HepG2 (cell line): ENCODE results near the gene SNX9. TPM values are rescaled to one million over a fixed set of nuclear protein-coding genes. Genes with fewer than 3 reads are reported as not detected.

Experiments
- BRD4 ChIP-seq: sonication (generic); formaldehyde crosslinking; IDR thresholded peaks from 2 replicates; pipeline ENCODE4 v1.4.0; 2020; ENCODE audit warnings: missing genetic modification reagents
- CBX1 ChIP-seq: IDR thresholded peaks from one replicate; pipeline ENCODE4 v1.6.1; 2016; ENCODE audit warnings: antibody characterized with exemption, low read depth
- DDIT3 ChIP-seq: sonication (generic); formaldehyde crosslinking; IDR thresholded peaks from 2 replicates; pipeline ENCODE4 v1.4.0; 2020; ENCODE audit warnings: mild to moderate bottlenecking, missing genetic modification reagents
- EP300 ChIP-seq, 3 experiments: sonication (generic) in 1 of 3; formaldehyde crosslinking in 1 of 3; IDR thresholded peaks; 2 replicates each; pipeline versions ENCODE4 v1.5.1 to v1.6.1; 2011 to 2020; ENCODE audit warnings: low read depth in 2 of 3, low read length in 2 of 3, borderline replicate concordance in 1 of 3, improper control_type of control experiment in 1 of 3, mild to moderate bottlenecking in 1 of 3, missing genetic modification reagents in 1 of 3, moderate library complexity in 1 of 3
- ERF ChIP-seq: IDR thresholded peaks from 2 replicates; pipeline ENCODE4 v1.6.1; 2018; ENCODE audit warnings: missing biosample characterization, missing genetic modification reagents
- GTF2F1 ChIP-seq: fragments of 150-350 bp; IDR thresholded peaks from 2 replicates; pipeline ENCODE4 v1.6.1; 2014; ENCODE audit warnings: low read length
- HHEX ChIP-seq: IDR thresholded peaks from 2 replicates; pipeline ENCODE4 v1.6.1; 2016; ENCODE audit warnings: control low read depth
- HNRNPK ChIP-seq: fragments of 200-400 bp; formaldehyde crosslinking; IDR thresholded peaks from 2 replicates; pipeline ENCODE4 v1.6.1; 2018; ENCODE audit warnings: low read length, low read depth, moderate library complexity, mild to moderate bottlenecking; ENCODE audit not compliant: poor library complexity, severe bottlenecking
- MEIS2 ChIP-seq: sonication (generic); formaldehyde crosslinking; IDR thresholded peaks from 2 replicates; pipeline ENCODE4 v1.9.0; 2021; ENCODE audit warnings: mild to moderate bottlenecking, missing genetic modification reagents
- MNT ChIP-seq: fragments of 450-650 bp; IDR thresholded peaks from 2 replicates; pipeline ENCODE4 v1.6.1; 2016
- PCBP1 ChIP-seq: fragments of 200-400 bp; formaldehyde crosslinking; IDR thresholded peaks from 2 replicates; pipeline ENCODE4 v1.6.1; 2017; ENCODE audit warnings: mild to moderate bottlenecking, low read depth, low read length, borderline replicate concordance
- PHF20 ChIP-seq: sonication (generic); formaldehyde crosslinking; IDR thresholded peaks from 2 replicates; pipeline ENCODE4 v1.5.0; 2020; ENCODE audit warnings: mild to moderate bottlenecking, missing genetic modification reagents
- RBM22 ChIP-seq: fragments of 200-400 bp; formaldehyde crosslinking; optimal IDR thresholded peaks from 2 replicates; pipeline ENCODE3; 2017; ENCODE audit warnings: mild to moderate bottlenecking, low read length, moderate library complexity
- SATB2 ChIP-seq: sonication (generic); formaldehyde crosslinking; IDR thresholded peaks from 2 replicates; pipeline ENCODE4 v1.5.0; 2020; ENCODE audit warnings: missing genetic modification reagents
- YEATS2 ChIP-seq: sonication (generic); formaldehyde crosslinking; IDR thresholded peaks from 2 replicates; pipeline ENCODE4 v1.4.0; 2020; ENCODE audit warnings: missing genetic modification reagents, borderline replicate concordance
- ZBTB49 ChIP-seq: sonication (generic); formaldehyde crosslinking; IDR thresholded peaks from 2 replicates; pipeline ENCODE4 v1.4.0; 2020; ENCODE audit warnings: missing genetic modification reagents, borderline replicate concordance
- ZKSCAN8 ChIP-seq: IDR thresholded peaks from 2 replicates; pipeline ENCODE4 v1.6.1; 2016; ENCODE audit warnings: borderline replicate concordance, missing genetic modification reagents, missing compliant biosample characterization
- ZNF781 ChIP-seq: sonication (generic); formaldehyde crosslinking; IDR thresholded peaks from 2 replicates; pipeline ENCODE4 v1.5.1; 2020; ENCODE audit warnings: borderline replicate concordance, mild to moderate bottlenecking, missing genetic modification reagents; ENCODE audit errors: not compliant biosample characterization
- ZZZ3 ChIP-seq: sonication (generic); formaldehyde crosslinking; IDR thresholded peaks from 2 replicates; pipeline ENCODE4 v1.4.0; 2020; ENCODE audit warnings: missing genetic modification reagents, mild to moderate bottlenecking, borderline replicate concordance
- polyA plus RNA-seq, 8 experiments: library from polyadenylated mRNA; depleted of rRNA in 3 of 8; stranded (reverse) in 7 of 8; unstranded in 1 of 8; fragments of >200 nt; fragmentation: Illumina TruSeq in 4 of 8; extraction: Trizol in 4 of 8; gene quantifications; 2 replicates each; pipeline versions ENCODE4 v1.2.1 to v1.2.3, GENCODE V29; 2011 to 2016; ENCODE audit warnings: low read depth in 4 of 8, missing spikeins in 1 of 8, mixed read lengths in 1 of 8; ENCODE audit not compliant: insufficient read depth in 1 of 8
- total RNA-seq, 5 experiments: library from RNA; depleted of rRNA; stranded (reverse); fragments of >200 nt; fragmentation: Illumina TruSeq; extraction: Trizol; gene quantifications; 2 replicates each; pipeline ENCODE4 v1.2.3, GENCODE V29; 2016; ENCODE audit warnings: low read depth in 1 of 5

SNX9 gene
- total and polyA plus RNA-seq, 2 of the 13 experiments (the other 11 are each of a cell fraction or from before 2014, with no cell fraction given) = 21.9 to 36.0 TPM

GRCh38 chr6:157985378-157986155, 162.5 kb downstream of the SNX9 start (continued):
- no peak for TF ChIP-seq ZBTB49 (CRISPR knock-in tag)
- TF ChIP-seq DDIT3 (CRISPR knock-in tag) = no peak
- TF ChIP-seq BRD4 = peak; percentile 70; the same call in 1 of the 2 replicates
- TF ChIP-seq ZNF781 = peak; percentile 12
- peak; percentile 86 for TF ChIP-seq HHEX (CRISPR knock-in tag)
- TF ChIP-seq MNT = peak; percentile 77
- peak; percentile 54; the same call in 1 of the 2 replicates for TF ChIP-seq PHF20
- TF ChIP-seq RBM22 = peak; percentile 85
- peak; percentile 95 for TF ChIP-seq ZKSCAN8 (CRISPR knock-in tag)
- TF ChIP-seq HNRNPK = no peak
- peak; percentile 98 for TF ChIP-seq ERF (CRISPR knock-in tag)
- TF ChIP-seq EP300 (IDR thresholded peaks at IDR 0.05; ENCODE audit: low read depth in 2 of 2, low read length in 2 of 2) = peak; percentile 95 to 98
- TF ChIP-seq EP300 (CRISPR knock-in tag; IDR thresholded peaks at IDR 0.05; ENCODE audit: borderline replicate concordance) = peak; percentile 98
- no peak; the same call in 1 of the 2 replicates for TF ChIP-seq ZZZ3 (CRISPR knock-in tag)
- no peak for TF ChIP-seq PCBP1
- TF ChIP-seq GTF2F1 = no peak
- TF ChIP-seq MEIS2 (CRISPR knock-in tag) = peak; percentile 91
- no peak for TF ChIP-seq CBX1
- TF ChIP-seq YEATS2 (CRISPR knock-in tag) = peak; percentile 74; the same call in 1 of the 2 replicates
- TF ChIP-seq SATB2 (CRISPR knock-in tag) = peak; percentile 68; the same call in 1 of the 2 replicates
